Kidney (tissue), 14 donors: ENCODE measurements around the gene TRAF3IP1. TPM values are rescaled to one million over a fixed set of nuclear protein-coding genes. Genes with fewer than 3 reads are reported as not detected.

Experiments used
- DNase-seq, 5 donors: peaks; one replicate each; pipeline ENCODE4 v3.0.0-alpha.2; 2013 to 2020
- FAIRE-seq: peaks from 2 replicates; lab custom pipeline; 2012; peaks lifted over from hg19 to GRCh38; lab: Jason Lieb, UNC
- H3K27ac ChIP-seq, 2 donors: one replicate each; pipeline ENCODE4 v1.7.0; 2013; ENCODE audit warnings: low read depth in 2 of 2, low read length in 2 of 2, inconsistent platforms in 1 of 2
- H3K27me3 ChIP-seq: one replicate; pipeline ENCODE4 v1.7.1; 2013; ENCODE audit warnings: low read length, inconsistent platforms; ENCODE audit not compliant: control insufficient read depth, insufficient read depth
- H3K36me3 ChIP-seq, 3 donors: one replicate each; pipeline versions ENCODE4 v1.7.0 to v1.7.1; 2013; ENCODE audit warnings: low read length in 3 of 3, control low read depth in 1 of 3, inconsistent platforms in 1 of 3; ENCODE audit not compliant: insufficient read depth in 3 of 3, control insufficient read depth in 2 of 3
- H3K4me1 ChIP-seq, 3 donors: one replicate each; pipeline versions ENCODE4 v1.7.0 to v1.7.1; 2013; ENCODE audit warnings: low read length in 3 of 3, inconsistent platforms in 1 of 3, low read depth in 1 of 3; ENCODE audit not compliant: control insufficient read depth in 2 of 3, insufficient read depth in 2 of 3
- H3K4me3 ChIP-seq, 3 donors: one replicate each; pipeline versions ENCODE4 v1.7.0 to v1.8.1; 2013; ENCODE audit warnings: low read length in 3 of 3, control low read depth in 1 of 3, inconsistent platforms in 1 of 3
- H3K9ac ChIP-seq, 3 donors: one replicate each; pipeline versions ENCODE4 v1.7.0 to v1.7.1; 2013; ENCODE audit warnings: low read length in 3 of 3, control low read depth in 1 of 3, inconsistent platforms in 1 of 3
- H3K9me3 ChIP-seq, 3 donors: one replicate each; pipeline versions ENCODE4 v1.7.0 to v1.7.1; 2013; ENCODE audit warnings: low read length in 3 of 3, control low read depth in 1 of 3, inconsistent platforms in 1 of 3; ENCODE audit not compliant: control insufficient read depth in 2 of 3, insufficient read depth in 1 of 3
- CTCF ChIP-seq: IDR thresholded peaks from 3 replicates; pipeline ENCODE4 v1.5.1; 2012; ENCODE audit warnings: mild to moderate bottlenecking, moderate library complexity, borderline replicate concordance; ENCODE audit not compliant: insufficient read depth; ENCODE audit errors: extremely low read depth
- intact Hi-C: fragments of 100-400 bp; cut with DNase I; formaldehyde crosslinking; loops from one replicate; pipeline ENCODE4 v1.11.1; 2022
- polyA plus RNA-seq: library from polyadenylated mRNA; stranded (reverse); fragments of 350-450 nt; fragmentation: Illumina TruSeq; extraction: RNeasy Lipid Tissue Mini Kit (QIAGEN cat#74804); gene quantifications from one replicate; pipeline ENCODE4 v1.2.3, GENCODE V29; 2014; ENCODE audit warnings: low read depth, low replicate concordance; ENCODE audit not compliant: insufficient read depth
- total RNA-seq: library from RNA; stranded (reverse); fragmentation: NEBNext Ultra II Directional; extraction: Animal tissue kit (Norgen Biotek cat#: 25700); gene quantifications from one replicate; pipeline ENCODE4 v1.2.1, GENCODE V29; 2021
- donor health status: control.
- donor health status: control.
- donor health status: control.
- donor health status: control.
- donor health status: control.
- donor health status: DM: yes; HTN: yes; CAD: no.
- donor health status: Normal renal cell carcinoma (clear cell type).

The TRAF3IP1 gene
- total and polyA plus RNA-seq, 2 donors from 2014 or later: 6.4 to 24.2 TPM

GRCh38 chr2:238286987-238287736 is 33.2 kb upstream of the TRAF3IP1 start:
- no peak for FAIRE-seq
- Histone ChIP-seq H3K4me3 (peak overlapping the region; percentile 71 to 83 (median 80)), H3K9ac (peak overlapping the region in 2 of 3 donors; percentile 83 to 97), H3K9me3 (no peaks in the 10 kb centered on the region), H3K27me3 (no peaks in the 10 kb centered on the region), H3K4me1 (peaks cover 3 to 46% (median 31%) of the 10 kb centered on the region in 3 donors), H3K27ac (peak overlapping the region; percentile 88 to 91), H3K36me3 (no peaks in the 10 kb centered on the region)
- peak in 1 of 5 donors; percentile 36 for DNase-seq
- intact Hi-C loops: no loop called here
- TF ChIP-seq CTCF: no peak

GRCh38 chr2:238287737-238288649 is 32.3 kb upstream of the TRAF3IP1 start, which contains the start of gene PER2:
TSS of gene PER2 (minus strand) at chr2:238288610. CDS start at chr2:238277936, 10,674 bp downstream.
- TF ChIP-seq CTCF: no peak
- Histone ChIP-seq H3K4me1 (peaks cover 3 to 43% (median 27%) of the 10 kb centered on the region in 3 donors), H3K9me3 (no peaks in the 10 kb centered on the region), H3K36me3 (no peaks in the 10 kb centered on the region), H3K9ac (peak within 1 kb of the TSS; percentile 47 to 97 (median 83)), H3K27ac (peak within 1 kb of the TSS; percentile 91 to 92), H3K27me3 (no peaks in the 10 kb centered on the region), H3K4me3 (peak within 1 kb of the TSS; percentile 71 to 83 (median 80))
- FAIRE-seq: no peak
- intact Hi-C loops: no loop called here
- DNase-seq: peak; percentile 77 to 90 (median 85)

GRCh38 chr2:238288650-238289573 is 31.4 kb upstream of the TRAF3IP1 start:
- H3K4me1 ChIP-seq: peaks cover 3 to 37% (median 20%) of the 10 kb centered on the region in 3 donors

More at GRCh38 chr2:238288650-238289573, 31.4 kb upstream of the TRAF3IP1 start:
- Histone ChIP-seq H3K9me3 (no peaks in the 10 kb centered on the region), H3K4me3 (peak overlapping the region; percentile 45 to 71 (median 49)), H3K9ac (peak overlapping the region in 1 of 3 donors; percentile 24), H3K27me3 (no peaks in the 10 kb centered on the region), H3K27ac (peak overlapping the region; percentile 91 to 92), H3K36me3 (no peaks in the 10 kb centered on the region)
- DNase-seq: peak; percentile 99
- intact Hi-C loops: no loop called here
- peak; percentile 13 for TF ChIP-seq CTCF
- FAIRE-seq: no peak
